ENCODE data around the gene SIMC1.

GRCh38 chr5:176334031-176334770 lies 96.0 kb downstream of the SIMC1 start:
- TF ChIP-seq EZH2 (IDR thresholded peaks at IDR 0.05; ENCODE audit: borderline replicate concordance, insufficient read depth, low read depth, low read length, poor library complexity, severe bottlenecking) (no peak), CTCF (IDR thresholded peaks at IDR 0.05) (no peak)
